HepG2 (cell line): ENCODE measurements around the gene NUDCD2. TPM values are rescaled to one million over a fixed set of nuclear protein-coding genes. Genes with fewer than 3 reads are reported as not detected.

Experiments
- ATAC-seq: fragments of 200-7000 bp; cut with Tn5 transposase; 3 replicates; pipeline ENCODE4 v1.9.1; 2020; ENCODE audit warnings: mild to moderate bottlenecking, moderate library complexity
- BruUV-seq: library from RNA; stranded (reverse); fragments of 400-500 nt; replicated peaks from 2 replicates; lab custom pipeline; 2021; lab: Mats Ljungman, UMichigan
- CTCF ChIA-PET: fragments of 300-600 bp; formaldehyde crosslinking; extraction: SDS; loops from one replicate; lab custom pipeline; 2021; ENCODE audit warnings: low total read pairs, inconsistent platforms, low intra/inter-chr PET ratio; lab: Yijun Ruan, JAX
- POLR2A ChIA-PET: fragments of 350-600 bp; sonication (Branson Sonifier 250); formaldehyde crosslinking; loops from one replicate; lab custom pipeline; 2020; ENCODE audit warnings: antibody characterized with exemption, inconsistent platforms; lab: Yijun Ruan, JAX
- DNase-seq: peaks from one replicate; pipeline ENCODE4 v3.0.0-alpha.2; 2015; ENCODE audit warnings: low spot score
- FAIRE-seq: peaks from 3 replicates; lab custom pipeline; 2011; peaks lifted over from hg19 to GRCh38; lab: Jason Lieb, UNC
- H2AFZ ChIP-seq: one replicate; pipeline ENCODE4 v1.6.1; 2011; ENCODE audit warnings: low read length, inconsistent platforms
- H3K27ac ChIP-seq: fragments of 300-600 bp; 3 replicates; pipeline ENCODE4 v1.8.0; 2011; ENCODE audit warnings: mixed run types, mild to moderate bottlenecking, mixed read lengths, low read length, inconsistent platforms; ENCODE audit not compliant: insufficient read depth; ENCODE audit errors: extremely low read length
- H3K27me3 ChIP-seq, 2 experiments: fragments of 200-600 bp in 1 of 2; 2 replicates in 1 of 2; 3 replicates in 1 of 2; pipeline versions ENCODE4 v1.6.0 to v1.8.0; 2011; ENCODE audit warnings: low read length in 2 of 2, mild to moderate bottlenecking in 2 of 2, moderate library complexity in 2 of 2, inconsistent platforms in 1 of 2; ENCODE audit not compliant: insufficient read depth in 2 of 2, control insufficient read depth in 1 of 2
- H3K36me3 ChIP-seq, 2 experiments: fragments of 200-600 bp in 1 of 2; replicated peaks in 1 of 2; 2 replicates in 1 of 2; 3 replicates in 1 of 2; pipeline versions ENCODE4 v1.5.1 to v1.8.0; 2011; ENCODE audit warnings: low read length in 2 of 2, inconsistent platforms in 1 of 2; ENCODE audit not compliant: insufficient read depth in 2 of 2, control insufficient read depth in 1 of 2
- H3K4me1 ChIP-seq: 2 replicates; pipeline ENCODE4 v1.5.1; 2012; ENCODE audit warnings: low read length, inconsistent platforms; ENCODE audit not compliant: insufficient read depth
- H3K4me2 ChIP-seq: 2 replicates; pipeline ENCODE4 v1.6.0; 2011; ENCODE audit warnings: low read depth, low read length, inconsistent platforms
- H3K4me3 ChIP-seq, 3 experiments: fragments of 200-600 bp in 1 of 3; sonication (generic), shearing (Covaris generic) in 1 of 3; replicated peaks in 1 of 3; 2 replicates each; pipeline ENCODE4 v1.5.1; 2011 to 2016; ENCODE audit warnings: low read length in 3 of 3, inconsistent platforms in 2 of 3, low read depth in 2 of 3, mild to moderate bottlenecking in 2 of 3, control low read depth in 1 of 3, mixed read lengths in 1 of 3; ENCODE audit not compliant: insufficient read depth in 1 of 3
- H3K79me2 ChIP-seq: one replicate; pipeline ENCODE4 v1.6.1; 2011; ENCODE audit warnings: low read length, inconsistent platforms; ENCODE audit not compliant: insufficient read depth
- H3K9ac ChIP-seq: 2 replicates; pipeline ENCODE4 v1.6.0; 2011; ENCODE audit warnings: mild to moderate bottlenecking, low read depth, low read length, inconsistent platforms; ENCODE audit not compliant: insufficient read depth
- H3K9me3 ChIP-seq: 2 replicates; pipeline ENCODE4 v1.5.1; 2012; ENCODE audit warnings: mild to moderate bottlenecking, low read length
- H4K20me1 ChIP-seq: 2 replicates; pipeline ENCODE4 v1.6.0; 2011; ENCODE audit warnings: inconsistent platforms, mild to moderate bottlenecking, low read length, moderate library complexity; ENCODE audit not compliant: insufficient read depth
- BORCS8-MEF2B ChIP-seq: sonication (generic); formaldehyde crosslinking; IDR thresholded peaks from 2 replicates; pipeline ENCODE4 v1.8.0; 2022; ENCODE audit warnings: mild to moderate bottlenecking, missing genetic modification reagents
- HOXA9 ChIP-seq: sonication (generic); formaldehyde crosslinking; IDR thresholded peaks from 2 replicates; pipeline ENCODE4 v1.8.1; 2022; ENCODE audit warnings: missing genetic modification reagents, mild to moderate bottlenecking, moderate library complexity, borderline replicate concordance
- NFKB2 ChIP-seq: sonication (generic); formaldehyde crosslinking; IDR thresholded peaks from 2 replicates; pipeline ENCODE4 v1.4.0; 2020; ENCODE audit warnings: missing genetic modification reagents, borderline replicate concordance
- PBX2 ChIP-seq: IDR thresholded peaks from 2 replicates; pipeline ENCODE4 v1.6.1; 2016; ENCODE audit warnings: control low read depth
- PHF20 ChIP-seq: sonication (generic); formaldehyde crosslinking; IDR thresholded peaks from 2 replicates; pipeline ENCODE4 v1.5.0; 2020; ENCODE audit warnings: mild to moderate bottlenecking, missing genetic modification reagents
- RBM22 ChIP-seq: fragments of 200-400 bp; formaldehyde crosslinking; optimal IDR thresholded peaks from 2 replicates; pipeline ENCODE3; 2017; ENCODE audit warnings: mild to moderate bottlenecking, low read length, moderate library complexity
- TOPORS ChIP-seq: sonication (generic); formaldehyde crosslinking; IDR thresholded peaks from 2 replicates; pipeline ENCODE4 v1.8.0; 2023; ENCODE audit warnings: mild to moderate bottlenecking, missing genetic modification reagents
- TSC22D2 ChIP-seq: sonication (generic); formaldehyde crosslinking; IDR thresholded peaks from 2 replicates; pipeline ENCODE4 v1.5.1; 2020; ENCODE audit warnings: missing genetic modification reagents, mild to moderate bottlenecking, borderline replicate concordance
- ZNF326 ChIP-seq: sonication (generic); formaldehyde crosslinking; IDR thresholded peaks from 2 replicates; pipeline ENCODE4 v1.4.0; 2020; ENCODE audit warnings: missing genetic modification reagents, borderline replicate concordance
- ZNF546 ChIP-seq: sonication (generic); formaldehyde crosslinking; conservative IDR thresholded peaks from 2 replicates; pipeline ENCODE4 v1.8.1; 2023; ENCODE audit warnings: mild to moderate bottlenecking, missing genetic modification reagents
- ZNF644 ChIP-seq: IDR thresholded peaks from 2 replicates; pipeline ENCODE4 v1.6.1; 2016; ENCODE audit warnings: low read depth
- ZNF747 ChIP-seq: sonication (generic); formaldehyde crosslinking; IDR thresholded peaks from 2 replicates; pipeline ENCODE4 v1.8.1; 2023; ENCODE audit warnings: missing genetic modification reagents, mild to moderate bottlenecking, borderline replicate concordance
- ZZZ3 ChIP-seq: sonication (generic); formaldehyde crosslinking; IDR thresholded peaks from 2 replicates; pipeline ENCODE4 v1.4.0; 2020; ENCODE audit warnings: missing genetic modification reagents, mild to moderate bottlenecking, borderline replicate concordance
- WGBS: methylation state at CpG from one replicate; pipeline ENCODE4 v1.1.6; 2017; ENCODE audit warnings: low lambda C conversion rate; 5-methylcytosine and 5-hydroxymethylcytosine counted together
- in situ Hi-C: cut with HindIII; loops from 2 replicates; pipeline ENCODE4 v1.10.0; 2017; ENCODE audit warnings: low pct_unique_long_range_greater_than_20kb; ENCODE audit not compliant: extremely low pct_ligation_motif_present
- intact Hi-C: fragments of 100-400 bp; cut with micrococcal nuclease; formaldehyde crosslinking; loops from one replicate; pipeline ENCODE4 v1.10.0; 2022; ENCODE audit not compliant: unreplicated experiment
- polyA plus RNA-seq, 8 experiments: library from polyadenylated mRNA; depleted of rRNA in 3 of 8; stranded (reverse) in 7 of 8; unstranded in 1 of 8; fragments of >200 nt; fragmentation: Illumina TruSeq in 4 of 8; extraction: Trizol in 4 of 8; gene quantifications; 2 replicates each; pipeline versions ENCODE4 v1.2.1 to v1.2.3, GENCODE V29; 2011 to 2016; ENCODE audit warnings: low read depth in 4 of 8, missing spikeins in 1 of 8, mixed read lengths in 1 of 8; ENCODE audit not compliant: insufficient read depth in 1 of 8
- total RNA-seq, 5 experiments: library from RNA; depleted of rRNA; stranded (reverse); fragments of >200 nt; fragmentation: Illumina TruSeq; extraction: Trizol; gene quantifications; 2 replicates each; pipeline ENCODE4 v1.2.3, GENCODE V29; 2016; ENCODE audit warnings: low read depth in 1 of 5

Gene NUDCD2
- total and polyA plus RNA-seq, 2 of the 13 experiments (the other 11 are each of a cell fraction or from before 2014, with no cell fraction given), result 14.8 to 39.2 TPM

- in situ Hi-C loops, result no loop called here
- H3K4me3 ChIP-seq, result peak overlapping the region; percentile 64 to 99 (median 74); a peak in 5 of 6 replicates
- TF ChIP-seq PHF20 (CRISPR knock-in tag) (no peak), PBX2 (CRISPR knock-in tag) (no peak), ZNF644 (no peak), HOXA9 (CRISPR knock-in tag) (no peak), ZNF747 (CRISPR knock-in tag) (no peak), TSC22D2 (CRISPR knock-in tag) (no peak), ZNF326 (no peak), ZZZ3 (CRISPR knock-in tag) (no peak), BORCS8-MEF2B (CRISPR knock-in tag) (no peak), RBM22 (no peak), NFKB2 (CRISPR knock-in tag) (no peak), TOPORS (no peak), ZNF546 (CRISPR knock-in tag) (no peak)
- no peak for ATAC-seq
- peaks cover 17% of the 10 kb centered on the region for H3K79me2 ChIP-seq
- POLR2A ChIA-PET, result interaction anchor here (1.2 to 1.3 kb wide), 2 partner anchors 42 to 63 kb away, joined by 3 to 13 read pairs; partner anchors contain the start of genes HMMR and NUDCD2
- no peak for FAIRE-seq
- H3K4me2 ChIP-seq, result peak overlapping the region; percentile 83
- no peaks in the 10 kb centered on the region for H3K36me3 ChIP-seq
- intact Hi-C loops, result no loop called here
- peaks cover 12% of the 10 kb centered on the region for H3K4me1 ChIP-seq
- no peaks in the 10 kb centered on the region for H3K9me3 ChIP-seq
- no peaks in the 10 kb centered on the region; a peak in 1 of 5 replicates for H3K27me3 ChIP-seq
- DNase-seq, result no peak
- no peak overlapping the region for H3K9ac ChIP-seq
- peak overlapping the region; percentile 87 for H2AFZ ChIP-seq
- no peak overlapping the region for H3K27ac ChIP-seq
- no peaks in the 10 kb centered on the region for H4K20me1 ChIP-seq
- no TSS peak for BruUV-seq
- WGBS, result 72% methylated on average over 8 of the region's 8 CpGs
- CTCF ChIA-PET, result interaction anchor here (1.2 to 1.8 kb wide), 2 partner anchors 13 to 28 kb away, joined by 4 to 6 read pairs; no protein-coding TSS in a partner anchor
Observed at GRCh38 chr5:163502521-163502920, 42.6 kb upstream of the NUDCD2 start.
